H1 (cell line): ENCODE results near the gene ATF7.

ENCODE experiments used
- BRCA1 ChIP-seq: IDR thresholded peaks from 2 replicates; pipeline ENCODE4 v1.6.1; 2012; ENCODE audit warnings: low read depth, low read length, improper control_type of control experiment
- CBX5 ChIP-seq: fragments of 300-800, 300-1000 bp; sonication (generic); IDR thresholded peaks from 2 replicates; pipeline ENCODE4 v1.7.1; 2016; ENCODE audit warnings: antibody characterized with exemption, low read length, low read depth
- EZH2 ChIP-seq: fragments of 200-600 bp; sonication (generic); IDR thresholded peaks from 2 replicates; pipeline ENCODE4 v1.7.1; 2012; ENCODE audit warnings: low read depth, mild to moderate bottlenecking, moderate library complexity, low read length, inconsistent platforms; ENCODE audit not compliant: severe bottlenecking
- KDM5A ChIP-seq: fragments of 200-600 bp; IDR thresholded peaks from 2 replicates; pipeline ENCODE4 v1.7.1; 2012; ENCODE audit warnings: mild to moderate bottlenecking, low read length, inconsistent platforms, mixed read lengths
- POLR2A ChIP-seq, 2 experiments: IDR thresholded peaks; 1 replicate in 1 of 2; 2 replicates in 1 of 2; pipeline ENCODE4 v1.6.1; 2011; ENCODE audit warnings: low read depth in 2 of 2, low read length in 2 of 2, mild to moderate bottlenecking in 2 of 2; ENCODE audit errors: control extremely low read depth in 1 of 2
- POLR2AphosphoS5 ChIP-seq: IDR thresholded peaks from 2 replicates; pipeline ENCODE4 v1.6.1; 2011; ENCODE audit warnings: low read depth, low read length
- RAD21 ChIP-seq, 2 experiments: IDR thresholded peaks in 1 of 2; conservative IDR thresholded peaks in 1 of 2; 2 replicates each; pipeline ENCODE4 v1.6.1; 2011; ENCODE audit warnings: low read depth in 2 of 2, low read length in 2 of 2, improper control_type of control experiment in 1 of 2, inconsistent platforms in 1 of 2, mild to moderate bottlenecking in 1 of 2, moderate library complexity in 1 of 2
- SRF ChIP-seq: IDR thresholded peaks from 2 replicates; pipeline ENCODE4 v1.6.1; 2011; ENCODE audit warnings: mild to moderate bottlenecking, low read depth, low read length, moderate library complexity
- TBP ChIP-seq: IDR thresholded peaks from 2 replicates; pipeline ENCODE4 v1.6.1; 2011; ENCODE audit warnings: low read depth, low read length, improper control_type of control experiment
- YY1 ChIP-seq: IDR thresholded peaks from 2 replicates; pipeline ENCODE4 v1.6.1; 2011; ENCODE audit warnings: low read depth, mild to moderate bottlenecking, low read length
- TF ChIP-seq, protein P1 (sequence below), 3 experiments: IDR thresholded peaks; 1 replicate in 2 of 3; 2 replicates in 1 of 3; pipeline versions ENCODE4 v1.5.1 to v1.6.1; 2011; ENCODE audit warnings: low read length in 3 of 3, mild to moderate bottlenecking in 3 of 3, inconsistent platforms in 2 of 3, low read depth in 1 of 3, moderate library complexity in 1 of 3; ENCODE audit not compliant: insufficient read depth in 1 of 3; ENCODE audit errors: control extremely low read depth in 1 of 3
- TF ChIP-seq, protein P2 (sequence below): IDR thresholded peaks from 2 replicates; pipeline ENCODE4 v1.6.1; 2012; ENCODE audit warnings: low read length, inconsistent platforms

DNA sequence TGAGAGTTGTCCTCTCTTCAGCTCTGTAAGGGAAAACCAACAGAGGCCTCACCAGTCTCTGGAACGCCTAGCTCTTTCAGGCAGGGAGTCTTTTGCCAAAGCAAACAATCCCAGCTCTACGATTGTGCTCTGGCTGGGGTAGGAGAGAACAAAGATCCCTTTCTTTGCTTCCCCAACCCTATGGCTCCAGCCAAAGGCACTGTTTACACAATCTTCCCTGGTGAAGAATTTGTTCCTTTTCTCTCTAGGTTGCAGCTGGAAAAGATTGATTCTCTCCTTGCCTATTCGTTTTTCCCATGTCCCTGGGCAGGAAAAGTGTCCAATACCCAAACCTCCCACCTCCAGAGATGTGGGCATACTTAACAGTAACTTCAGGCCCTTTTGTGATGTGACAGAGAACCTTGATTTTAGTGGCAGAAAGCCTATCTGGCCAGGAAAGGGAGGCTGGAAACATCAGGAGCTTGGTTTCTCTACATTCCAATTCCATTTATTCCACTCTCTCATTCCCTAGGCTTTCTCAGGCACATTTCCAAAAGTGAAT lies 32.9 kb upstream of the ATF7 start:
- no peak for TF ChIP-seq KDM5A
- TF ChIP-seq POLR2AphosphoS5, result no peak
- no peak for TF ChIP-seq BRCA1
- peak in 1 of 2 experiments; percentile 47; a peak in 1 of 3 replicates for TF ChIP-seq POLR2A (IDR thresholded peaks at IDR 0.05; ENCODE audit: control extremely low read depth in 1 of 2, low read depth in 2 of 2, low read length in 2 of 2)
- TF ChIP-seq, protein P1, sequence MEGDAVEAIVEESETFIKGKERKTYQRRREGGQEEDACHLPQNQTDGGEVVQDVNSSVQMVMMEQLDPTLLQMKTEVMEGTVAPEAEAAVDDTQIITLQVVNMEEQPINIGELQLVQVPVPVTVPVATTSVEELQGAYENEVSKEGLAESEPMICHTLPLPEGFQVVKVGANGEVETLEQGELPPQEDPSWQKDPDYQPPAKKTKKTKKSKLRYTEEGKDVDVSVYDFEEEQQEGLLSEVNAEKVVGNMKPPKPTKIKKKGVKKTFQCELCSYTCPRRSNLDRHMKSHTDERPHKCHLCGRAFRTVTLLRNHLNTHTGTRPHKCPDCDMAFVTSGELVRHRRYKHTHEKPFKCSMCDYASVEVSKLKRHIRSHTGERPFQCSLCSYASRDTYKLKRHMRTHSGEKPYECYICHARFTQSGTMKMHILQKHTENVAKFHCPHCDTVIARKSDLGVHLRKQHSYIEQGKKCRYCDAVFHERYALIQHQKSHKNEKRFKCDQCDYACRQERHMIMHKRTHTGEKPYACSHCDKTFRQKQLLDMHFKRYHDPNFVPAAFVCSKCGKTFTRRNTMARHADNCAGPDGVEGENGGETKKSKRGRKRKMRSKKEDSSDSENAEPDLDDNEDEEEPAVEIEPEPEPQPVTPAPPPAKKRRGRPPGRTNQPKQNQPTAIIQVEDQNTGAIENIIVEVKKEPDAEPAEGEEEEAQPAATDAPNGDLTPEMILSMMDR (IDR thresholded peaks at IDR 0.05; ENCODE audit: control extremely low read depth in 1 of 3, insufficient read depth in 1 of 3, low read depth in 1 of 3, low read length in 3 of 3), result no peak
- no peak for TF ChIP-seq CBX5
- no peak for TF ChIP-seq EZH2
- TF ChIP-seq TBP, result no peak
- 0 out of 4 replicates have a peak, but pooled peaks of 1 of the 2 experiments have one; percentile 1 for TF ChIP-seq RAD21 (IDR thresholded peaks at IDR 0.05 in 1 of 2, conservative IDR thresholded peaks at IDR 0.05 in 1 of 2; ENCODE audit: low read depth in 2 of 2, low read length in 2 of 2)
- TF ChIP-seq YY1, result no peak
- TF ChIP-seq, protein P2, sequence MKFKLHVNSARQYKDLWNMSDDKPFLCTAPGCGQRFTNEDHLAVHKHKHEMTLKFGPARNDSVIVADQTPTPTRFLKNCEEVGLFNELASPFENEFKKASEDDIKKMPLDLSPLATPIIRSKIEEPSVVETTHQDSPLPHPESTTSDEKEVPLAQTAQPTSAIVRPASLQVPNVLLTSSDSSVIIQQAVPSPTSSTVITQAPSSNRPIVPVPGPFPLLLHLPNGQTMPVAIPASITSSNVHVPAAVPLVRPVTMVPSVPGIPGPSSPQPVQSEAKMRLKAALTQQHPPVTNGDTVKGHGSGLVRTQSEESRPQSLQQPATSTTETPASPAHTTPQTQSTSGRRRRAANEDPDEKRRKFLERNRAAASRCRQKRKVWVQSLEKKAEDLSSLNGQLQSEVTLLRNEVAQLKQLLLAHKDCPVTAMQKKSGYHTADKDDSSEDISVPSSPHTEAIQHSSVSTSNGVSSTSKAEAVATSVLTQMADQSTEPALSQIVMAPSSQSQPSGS, result no peak
- TF ChIP-seq SRF, result no peak
